GM12892 (cell line): ENCODE data around the gene ABCC2.

Experiments used
- POLR2A ChIP-seq: IDR thresholded peaks from 2 replicates; pipeline ENCODE4 v1.6.1; 2011; ENCODE audit warnings: low read depth, low read length, control low read depth
- POLR2AphosphoS5 ChIP-seq: IDR thresholded peaks from 2 replicates; pipeline ENCODE4 v1.6.1; 2011; ENCODE audit warnings: low read depth, low read length, control low read depth
- TAF1 ChIP-seq: IDR thresholded peaks from 2 replicates; pipeline ENCODE4 v1.6.1; 2011; ENCODE audit warnings: low read depth, mild to moderate bottlenecking, control low read depth, low read length, borderline replicate concordance

DNA sequence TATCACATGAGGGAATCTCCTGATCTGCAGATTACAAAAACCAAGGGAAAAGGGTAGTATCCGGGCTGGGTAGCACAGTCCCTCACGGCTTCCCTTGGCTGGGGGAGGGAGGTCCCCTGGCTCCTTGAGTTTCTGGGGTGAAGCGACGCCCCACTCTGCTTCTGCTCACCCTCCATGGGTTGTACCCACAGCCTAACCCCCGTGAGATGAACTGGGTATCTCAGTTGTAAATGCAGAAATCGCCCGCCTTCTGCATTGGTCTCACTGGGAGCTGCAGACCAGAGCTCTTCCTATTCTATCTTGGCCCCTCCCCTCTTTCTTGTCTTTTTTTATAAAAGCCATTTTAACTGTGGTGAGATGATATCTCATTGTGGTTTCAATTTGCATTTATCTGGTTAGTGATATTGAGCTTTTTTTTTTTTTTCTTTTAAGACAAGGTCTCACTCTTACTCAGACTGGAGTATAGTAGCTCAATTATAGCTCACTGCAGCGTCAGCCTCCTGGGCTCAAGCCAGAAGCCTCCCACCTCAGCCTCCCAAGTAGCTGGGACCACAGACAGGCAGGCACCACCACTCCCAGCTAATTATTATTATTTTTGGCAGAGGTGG lies 87.8 kb downstream of the ABCC2 start:
- TF ChIP-seq POLR2A (no peak), POLR2AphosphoS5 (no peak), TAF1 (no peak)
